Activated CD8-positive, alpha-beta memory T cell treated with anti-CD3 and anti-CD28 coated beads for 48 hours (primary cell): Measurements from ENCODE around the gene CD300C.
"Not testable (repeated sequence)": the region's sequence is repeated elsewhere in the genome, so short reads cannot be mapped to it uniquely, and the experiment has no call there.

Experiments
- DNase-seq, 3 experiments: peaks; one replicate each; pipeline ENCODE4 v3.0.0-alpha.2; 2020; ENCODE audit warnings: low read depth in 2 of 3, low spot score in 2 of 3

CD300C gene

DNA sequence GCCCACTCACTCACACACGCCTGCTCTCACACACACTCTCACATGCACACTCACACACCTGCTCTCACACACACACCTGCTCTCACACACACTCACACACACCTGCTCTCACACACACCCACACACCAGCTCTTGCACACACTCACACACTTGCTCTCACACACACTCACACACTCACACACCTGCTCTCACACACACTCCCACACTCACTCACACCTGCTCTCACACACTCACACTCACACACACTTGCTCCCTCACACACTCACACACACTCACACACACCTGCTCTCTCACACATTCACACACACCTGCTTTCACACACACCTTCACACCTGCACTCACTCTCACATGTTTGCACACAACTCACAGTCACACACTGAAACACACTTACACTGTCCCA is 17.4 kb upstream of the CD300C start:
- no peak for DNase-seq

DNA sequence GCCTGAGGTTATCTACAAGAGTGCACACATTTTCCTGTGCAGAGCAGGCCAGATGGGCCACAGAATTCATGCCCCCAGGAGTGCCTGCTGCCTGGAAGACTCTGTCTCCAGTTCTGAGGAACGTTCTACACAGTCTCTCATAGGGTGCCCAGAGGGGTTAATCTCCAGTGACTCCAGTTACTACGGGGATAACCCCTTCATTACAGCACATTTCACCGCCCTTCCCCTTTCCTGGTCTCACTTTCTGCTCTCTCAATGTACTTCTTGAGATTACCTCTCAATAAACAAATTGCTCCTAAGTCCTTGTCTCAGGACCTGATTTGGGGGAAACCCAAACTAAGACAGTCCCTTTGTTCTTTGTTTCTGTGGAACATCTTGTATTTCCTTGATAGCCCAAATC is 15.7 kb upstream of the CD300C start:
- no peak for DNase-seq

- no peak for DNase-seq
These were observed 13.1 kb upstream of the CD300C start for GRCh38 chr17:74558882-74559519.

DNA sequence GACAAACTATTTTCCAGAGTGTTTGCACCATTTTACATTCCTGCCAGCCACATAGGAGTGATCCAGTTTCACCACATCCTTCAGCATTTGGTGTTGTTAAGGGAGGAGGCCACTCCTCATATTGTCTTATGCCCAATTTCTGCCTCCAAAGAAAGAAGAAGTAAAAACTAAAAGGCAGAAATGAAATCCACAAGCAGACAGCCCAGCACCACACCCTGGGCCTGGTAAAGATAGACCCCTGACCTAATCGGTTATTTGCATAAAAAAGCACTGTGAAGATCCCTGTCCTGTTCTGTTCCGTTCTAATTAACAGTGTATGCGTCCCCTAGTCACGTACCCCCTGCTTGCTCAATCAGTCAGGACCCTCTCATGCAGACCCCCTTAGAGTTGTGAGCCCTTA is 12.5 kb upstream of the CD300C start:
- not testable (repeated sequence) for DNase-seq

DNA sequence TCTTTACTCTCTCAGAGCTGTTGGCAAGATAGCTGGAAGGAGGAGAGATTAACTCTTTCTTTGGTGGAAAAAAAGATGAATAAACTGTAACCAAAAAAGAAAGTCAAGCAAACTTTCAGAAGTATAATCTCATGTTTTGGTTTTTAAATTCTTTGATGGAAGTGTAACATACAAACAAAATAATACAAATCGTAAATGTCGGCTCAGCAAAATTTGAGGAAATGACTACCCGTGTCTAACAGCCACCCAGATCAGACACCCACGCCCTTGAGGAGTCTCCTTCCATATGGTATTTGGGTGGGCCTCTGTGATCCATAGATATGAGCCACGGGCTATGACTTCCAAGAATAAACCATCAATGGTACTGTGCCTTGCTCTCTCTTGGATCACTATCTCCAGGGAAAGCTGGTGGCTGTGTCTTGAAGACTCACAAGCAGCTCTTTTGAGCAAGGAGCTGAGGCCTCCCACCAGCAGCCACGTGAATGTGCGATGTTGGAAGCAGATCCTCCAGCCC is 9.6 kb upstream of the CD300C start:
- DNase-seq = no peak

DNA sequence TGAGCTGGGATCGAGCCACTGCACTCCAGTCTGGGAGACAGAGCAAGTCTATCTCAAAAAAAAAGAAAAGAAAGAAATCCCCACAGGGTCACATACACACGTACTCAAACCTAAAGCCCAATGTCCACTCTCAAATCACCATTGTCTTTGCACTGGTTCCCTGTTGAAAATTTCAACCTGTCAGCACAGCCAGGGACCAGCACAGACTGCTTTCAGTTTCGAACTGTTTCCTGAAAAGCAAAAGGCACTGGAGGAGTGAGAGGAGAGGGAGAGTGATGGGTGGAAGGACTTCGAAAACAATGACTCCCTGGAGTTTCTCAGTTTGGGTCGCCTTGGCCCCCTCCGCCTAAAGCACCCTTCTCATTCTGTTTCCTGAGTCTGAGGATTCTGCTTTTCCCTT is 9.0 kb upstream of the CD300C start:
- DNase-seq = no peak

DNA sequence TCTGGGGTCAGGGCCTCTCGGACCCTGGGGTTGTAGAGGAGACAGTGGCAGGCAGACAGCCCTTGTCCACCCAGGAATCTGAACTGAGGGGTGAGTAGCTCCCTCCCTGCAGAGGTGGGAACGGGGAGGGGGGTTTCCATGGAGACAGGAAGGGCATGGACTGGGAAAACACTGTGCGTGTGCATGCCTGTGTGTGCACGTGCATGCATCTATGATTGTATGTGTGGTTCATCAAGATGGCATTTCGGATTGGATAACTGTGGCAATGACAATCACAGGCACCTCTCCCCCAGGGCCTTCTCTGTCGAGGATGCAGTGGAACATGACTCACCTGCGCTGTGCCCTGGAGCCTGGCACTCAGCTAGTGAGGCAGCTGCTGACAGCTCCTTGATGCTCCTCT is 6.1 kb upstream of the CD300C start:
- DNase-seq = no peak

DNA sequence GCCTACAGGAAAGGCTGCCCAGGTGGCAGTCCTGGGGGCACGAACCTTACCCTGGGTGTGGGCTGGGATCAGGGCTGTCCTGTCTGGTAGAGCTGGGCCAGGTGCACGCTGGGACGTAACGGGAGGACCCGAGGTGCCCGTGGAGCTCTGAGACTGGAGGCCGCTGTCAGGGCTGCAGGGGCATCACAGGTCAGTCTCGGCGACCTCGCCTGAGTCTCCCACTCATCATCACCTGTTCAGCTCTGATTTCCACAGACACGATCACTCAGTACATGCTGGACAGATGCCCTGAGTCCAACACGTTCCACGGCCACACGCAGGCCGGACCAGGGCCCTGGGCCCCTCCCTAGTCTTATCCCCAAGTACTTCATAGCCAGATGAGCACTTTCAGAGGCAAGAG is 4.7 kb upstream of the CD300C start:
- DNase-seq = no peak

DNA sequence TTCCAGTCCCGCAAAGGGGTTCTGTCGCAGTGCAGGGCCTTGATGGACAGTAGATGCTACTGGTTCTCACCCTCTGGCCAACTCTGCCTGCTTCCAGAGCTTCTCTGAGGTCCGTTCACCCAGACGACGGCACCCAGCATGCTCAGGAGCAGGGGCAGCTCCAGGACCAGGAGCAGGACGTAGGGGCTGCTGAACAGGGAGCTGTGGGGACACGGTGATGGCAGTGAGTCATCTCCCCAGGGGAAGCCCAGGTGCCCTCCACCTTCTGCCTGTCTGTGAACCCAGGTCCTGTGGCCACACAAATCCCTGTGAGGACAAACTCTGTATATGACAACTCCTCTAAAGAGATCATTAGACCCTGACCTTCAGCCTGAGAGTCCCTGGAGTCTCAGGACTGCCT is 3.4 kb upstream of the CD300C start:
- no peak for DNase-seq

- no peak for DNase-seq
These were observed 1.8 kb upstream of the CD300C start for GRCh38 chr17:74547736-74548135.

DNA sequence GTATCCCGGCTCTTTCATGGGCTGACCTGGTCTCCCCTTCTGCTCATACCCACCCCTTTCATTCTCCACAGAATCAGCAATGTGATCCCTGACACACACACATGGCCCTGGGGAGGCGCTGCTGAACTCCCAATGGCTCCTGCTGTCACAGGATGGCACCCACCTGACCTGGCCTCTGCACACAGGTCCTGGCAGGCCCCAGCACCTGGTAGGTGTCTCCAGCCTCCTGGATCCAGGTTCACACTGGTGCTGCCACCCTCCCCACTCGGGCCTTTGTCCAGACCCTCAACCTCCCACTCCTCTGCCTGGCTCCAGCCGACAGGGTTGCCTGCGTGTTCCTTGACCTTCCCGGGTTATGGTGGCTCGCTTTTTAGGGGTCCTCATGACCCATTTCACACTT is 1.3 kb upstream of the CD300C start:
- DNase-seq = no peak

DNA sequence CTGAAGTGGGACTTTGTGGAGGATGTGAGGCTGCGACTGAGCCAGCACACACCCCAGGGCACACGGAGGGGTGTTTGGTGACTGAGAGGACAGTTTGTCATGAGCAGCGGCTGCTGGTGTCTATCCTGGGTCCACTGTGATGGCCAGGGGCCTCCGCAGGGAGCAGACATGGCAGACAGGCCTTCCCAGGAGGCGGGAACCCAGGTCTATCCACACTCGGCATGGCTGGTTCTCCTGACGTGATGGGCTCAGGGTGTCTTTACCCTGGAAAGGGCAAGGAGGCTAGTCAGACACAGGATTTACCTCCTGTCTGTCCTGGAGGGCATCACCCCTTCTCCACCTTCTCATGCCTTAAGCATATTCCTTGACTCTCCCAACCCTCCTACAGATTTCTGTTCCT is 671 bp upstream of the CD300C start:
- DNase-seq = no peak

DNA sequence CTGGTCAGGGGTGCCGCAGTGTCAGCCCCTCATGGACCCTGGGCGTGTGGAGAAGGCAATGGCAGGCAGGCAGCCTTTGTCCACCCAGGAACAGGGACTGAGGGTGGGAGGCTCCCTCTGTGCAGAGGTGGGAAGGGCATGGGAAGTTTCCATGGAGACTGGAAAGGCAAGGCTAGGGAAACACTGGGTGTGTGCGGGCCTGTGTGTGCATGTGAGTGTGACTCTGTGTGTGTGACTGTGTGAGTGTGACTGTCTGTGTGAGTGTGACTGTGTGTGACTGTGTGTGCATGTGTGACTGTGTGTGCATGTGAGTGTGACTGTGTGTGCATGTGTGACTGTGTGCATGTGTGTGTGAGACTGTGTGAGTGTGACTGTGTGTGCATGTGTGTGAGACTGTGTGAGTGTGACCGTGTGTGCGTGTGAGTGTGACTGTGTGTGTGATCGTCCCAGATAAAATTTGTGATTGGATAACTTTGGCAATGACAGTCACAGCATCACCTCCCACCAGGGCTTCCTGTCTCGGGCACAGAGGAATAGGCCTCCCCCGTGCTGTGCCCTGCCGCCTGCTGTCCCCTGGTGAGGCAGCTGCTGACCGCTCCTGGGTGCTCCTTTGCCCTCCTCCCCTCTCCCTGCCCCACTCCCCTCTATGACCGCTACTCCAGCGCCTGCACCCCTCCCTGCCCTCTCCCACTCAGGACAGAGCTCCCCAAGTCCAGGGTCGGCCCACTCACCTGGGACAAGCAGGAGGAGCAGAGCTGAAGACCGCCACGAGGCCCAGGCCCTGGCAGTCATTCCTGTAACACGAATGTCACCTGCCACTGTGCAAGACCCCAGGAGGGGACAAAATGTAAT is 698 bp downstream of the CD300C start:
- DNase-seq = no peak

DNA sequence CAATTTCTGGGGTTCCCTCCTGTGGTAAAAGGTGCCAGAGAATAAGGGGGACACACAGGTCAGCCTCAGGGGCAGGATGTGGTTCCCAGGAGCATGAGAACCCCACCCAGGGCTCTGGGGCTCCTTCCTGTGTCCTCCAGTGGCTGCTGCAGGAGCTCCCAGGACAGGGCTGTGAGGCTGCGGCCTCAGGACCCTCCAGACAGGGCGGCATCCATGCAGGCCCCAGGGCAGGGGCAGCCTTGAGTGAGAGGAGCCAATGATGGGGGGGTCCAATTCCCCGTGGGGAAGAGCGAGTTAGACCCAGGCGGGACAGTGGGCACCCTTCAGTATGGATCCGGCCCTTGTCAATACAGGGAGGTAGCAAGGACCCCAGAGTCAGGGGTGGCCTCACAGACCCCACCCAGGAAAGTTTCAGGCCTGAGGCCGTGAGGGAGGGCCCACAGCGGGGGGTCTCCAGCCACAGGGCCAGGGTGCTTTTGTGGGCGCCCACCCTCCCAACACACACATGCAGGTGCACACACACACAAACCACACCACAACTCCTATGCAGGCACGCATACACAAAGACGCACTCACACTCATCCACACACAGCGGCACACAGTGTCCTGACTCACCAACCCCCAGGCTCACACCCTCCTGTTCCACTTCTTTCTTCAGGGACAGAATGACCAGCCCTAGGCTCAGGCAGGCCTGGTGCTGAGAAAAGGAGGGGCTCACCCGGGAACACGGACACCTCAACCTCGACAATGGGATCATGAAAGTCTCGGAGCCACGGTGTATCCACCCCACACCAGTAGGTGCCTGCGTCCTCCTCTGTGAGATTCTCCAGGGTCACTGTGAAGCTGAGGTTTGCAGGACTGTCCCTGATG is 1.8 kb downstream of the CD300C start:
- no peak for DNase-seq

- DNase-seq = no peak
These were observed 2.5 kb downstream of the CD300C start for GRCh38 chr17:74543406-74543805.

DNA sequence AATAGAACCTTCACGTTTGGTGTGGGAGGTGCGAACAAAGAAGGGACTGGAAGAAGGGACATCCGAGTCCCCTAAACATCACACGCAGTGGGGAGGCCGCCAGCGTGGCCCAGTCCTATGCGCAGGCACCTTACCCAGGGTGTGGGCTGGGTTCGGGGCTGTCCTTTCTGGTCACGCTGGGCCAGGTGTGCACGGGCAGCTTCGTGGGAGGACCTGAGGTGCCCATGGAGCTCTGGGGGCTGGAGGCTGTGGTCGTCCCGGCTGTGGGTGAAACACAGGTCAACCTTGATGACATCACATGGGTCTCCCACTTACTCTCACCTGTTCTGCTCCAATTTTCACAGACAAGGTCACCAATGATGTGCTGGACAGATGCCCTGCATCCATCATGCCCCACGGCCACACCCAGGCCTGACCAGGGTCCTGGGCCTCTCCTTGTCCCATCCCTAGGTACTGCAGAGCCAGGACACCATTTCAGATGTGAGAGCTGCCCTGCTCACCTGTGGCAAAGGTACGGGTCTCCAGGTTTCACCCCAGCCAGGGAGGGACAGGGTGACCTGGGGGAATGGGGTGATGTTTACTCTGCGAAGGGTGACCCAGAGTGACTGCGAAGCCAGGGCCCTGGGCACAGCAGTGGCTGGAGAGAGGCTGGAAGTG is 3.1 kb downstream of the CD300C start:
- DNase-seq = no peak

DNA sequence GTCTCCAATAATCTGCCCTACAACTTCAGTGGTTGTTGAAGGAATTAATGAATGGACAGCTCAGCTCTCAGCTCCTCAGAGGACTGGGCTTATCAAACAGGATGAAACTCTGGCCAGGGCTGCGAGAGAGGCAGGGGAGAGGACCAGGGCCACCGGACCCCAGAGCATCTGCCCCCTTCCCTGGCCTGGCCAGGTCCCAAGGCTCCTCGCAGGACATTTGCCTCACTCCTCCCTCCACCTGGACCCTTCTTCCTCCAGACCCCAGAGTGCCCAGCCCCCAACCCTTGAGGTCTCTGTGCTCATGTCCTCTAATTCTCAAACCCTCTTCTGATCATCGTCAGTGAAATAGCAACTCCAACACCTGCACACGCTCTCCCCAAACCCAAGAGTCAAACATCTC is 3.7 kb downstream of the CD300C start:
- no peak for DNase-seq

- no peak for DNase-seq
These were observed 4.5 kb downstream of the CD300C start for GRCh38 chr17:74541176-74542111.

GRCh38 chr17:74539281-74539820 is 6.6 kb downstream of the CD300C start:
- no peak for DNase-seq

DNA sequence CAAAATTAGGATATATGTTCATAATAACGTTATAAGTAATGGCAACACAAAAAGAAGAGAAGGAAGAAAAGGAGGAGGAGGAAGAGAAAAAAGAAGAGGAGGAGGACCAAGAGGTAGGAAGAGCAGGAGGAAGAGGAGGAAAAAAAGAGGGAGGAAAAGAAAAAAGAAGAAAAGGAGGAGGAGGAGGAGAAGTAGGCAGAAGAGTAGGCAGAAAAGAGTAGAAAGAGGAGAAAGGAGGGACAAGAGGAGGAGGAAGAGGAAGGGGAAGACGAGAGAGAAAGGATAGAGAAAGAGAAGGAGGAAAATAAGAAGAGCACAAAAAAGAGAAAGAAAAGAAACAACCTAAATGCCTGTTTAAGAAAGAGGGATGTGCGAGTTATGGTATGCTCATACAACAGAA is 9.0 kb downstream of the CD300C start:
- DNase-seq = no peak
